ENCODE measurements around the gene NUP43.
"Not testable (repeated sequence)": the region's sequence is repeated elsewhere in the genome, so short reads cannot be mapped to it uniquely, and the experiment has no call there.

The NUP43 gene

GRCh38 chr6:149746147-149746946 is at the start of gene NUP43:
Gene NUP43, minus strand, starts transcription at chr6:149746529. Its CDS starts 34 bp downstream, at chr6:149746495.
- peak; percentile 87 to 92 (median 90) for DNase-seq (ENCODE audit: low read depth in 4 of 4, low spot score in 1 of 4)

- no peak for DNase-seq (ENCODE audit: low read depth in 4 of 4, low spot score in 1 of 4)
Measured at GRCh38 chr6:149783551-149783950, 37.2 kb upstream of the NUP43 start.

- no peak for DNase-seq (ENCODE audit: low read depth in 4 of 4, low spot score in 1 of 4)
Measured at GRCh38 chr6:149782337-149782736, 36.0 kb upstream of the NUP43 start.

GRCh38 chr6:149781715-149782114 is 35.4 kb upstream of the NUP43 start:
- DNase-seq (ENCODE audit: low read depth in 4 of 4, low spot score in 1 of 4): no peak

- DNase-seq (ENCODE audit: low read depth in 4 of 4, low spot score in 1 of 4): no peak
Measured at GRCh38 chr6:149779644-149779963, 33.3 kb upstream of the NUP43 start.

- no peak for DNase-seq (ENCODE audit: low read depth in 4 of 4, low spot score in 1 of 4)
Measured at GRCh38 chr6:149777624-149778023, 31.3 kb upstream of the NUP43 start.

- no peak for DNase-seq (ENCODE audit: low read depth in 4 of 4, low spot score in 1 of 4)
Measured at GRCh38 chr6:149771925-149772324, 25.6 kb upstream of the NUP43 start.

- no peak for DNase-seq (ENCODE audit: low read depth in 4 of 4, low spot score in 1 of 4)
Measured at GRCh38 chr6:149771185-149771584, 24.9 kb upstream of the NUP43 start.

GRCh38 chr6:149769676-149770075 is 23.3 kb upstream of the NUP43 start:
- DNase-seq (ENCODE audit: low read depth in 4 of 4, low spot score in 1 of 4): no peak

GRCh38 chr6:149766156-149766769 is 19.9 kb upstream of the NUP43 start:
- no peak for DNase-seq (ENCODE audit: low read depth in 4 of 4, low spot score in 1 of 4)

GRCh38 chr6:149763866-149764265 is 17.5 kb upstream of the NUP43 start:
- DNase-seq (ENCODE audit: low read depth in 4 of 4, low spot score in 1 of 4): no peak

GRCh38 chr6:149761438-149761837 is 15.1 kb upstream of the NUP43 start:
- no peak for DNase-seq (ENCODE audit: low read depth in 4 of 4, low spot score in 1 of 4)

GRCh38 chr6:149756261-149756636 is 9.9 kb upstream of the NUP43 start:
- DNase-seq (ENCODE audit: low read depth in 4 of 4, low spot score in 1 of 4): no peak

GRCh38 chr6:149755300-149756260 is 9.3 kb upstream of the NUP43 start:
- no peak for DNase-seq (ENCODE audit: low read depth in 4 of 4, low spot score in 1 of 4)

- no peak for DNase-seq (ENCODE audit: low read depth in 4 of 4, low spot score in 1 of 4)
Measured at GRCh38 chr6:149754548-149754947, 8.2 kb upstream of the NUP43 start.

- not testable (repeated sequence) for DNase-seq (ENCODE audit: low read depth in 4 of 4, low spot score in 1 of 4)
Measured at GRCh38 chr6:149753374-149753637, 7.0 kb upstream of the NUP43 start.

GRCh38 chr6:149752600-149753373 is 6.5 kb upstream of the NUP43 start:
- DNase-seq (ENCODE audit: low read depth in 4 of 4, low spot score in 1 of 4): no peak

- DNase-seq (ENCODE audit: low read depth in 4 of 4, low spot score in 1 of 4): not testable (repeated sequence)
Measured at GRCh38 chr6:149751920-149752319, 5.6 kb upstream of the NUP43 start.

- DNase-seq (ENCODE audit: low read depth in 4 of 4, low spot score in 1 of 4): no peak
Measured at GRCh38 chr6:149751239-149751638, 4.9 kb upstream of the NUP43 start.

GRCh38 chr6:149750136-149750609 is 3.8 kb upstream of the NUP43 start:
- peak; percentile 7 to 66 (median 29) for DNase-seq (ENCODE audit: low read depth in 4 of 4, low spot score in 1 of 4)

- DNase-seq (ENCODE audit: low read depth in 4 of 4, low spot score in 1 of 4): peak; percentile 70 to 90 (median 79)
Measured at GRCh38 chr6:149749594-149750135, 3.3 kb upstream of the NUP43 start, which contains the start of gene PCMT1. Gene PCMT1, plus strand, starts transcription at chr6:149749741. Its CDS starts 161 bp downstream, at chr6:149749902.

Data from stimulated activated CD4-positive, alpha-beta T cell treated with anti-CD3 and anti-CD28 coated beads, Interleukin-1b, Interleukin-23, amount 100 ng/mL, for 24 hours (primary cell).